HG02798 (cell line): ENCODE results near the gene ISG20L2.

Source experiments
- ATAC-seq: cut with Tn5 transposase; IDR thresholded peaks from one replicate; pipeline ENCODE4 v1.9.1; 2021; ENCODE audit warnings: mild to moderate bottlenecking; ENCODE audit not compliant: unreplicated experiment, poor library complexity

Gene ISG20L2

GRCh38 chr1:156755527-156755950 is 27.0 kb upstream of the ISG20L2 start:
- ATAC-seq, result no peak

DNA sequence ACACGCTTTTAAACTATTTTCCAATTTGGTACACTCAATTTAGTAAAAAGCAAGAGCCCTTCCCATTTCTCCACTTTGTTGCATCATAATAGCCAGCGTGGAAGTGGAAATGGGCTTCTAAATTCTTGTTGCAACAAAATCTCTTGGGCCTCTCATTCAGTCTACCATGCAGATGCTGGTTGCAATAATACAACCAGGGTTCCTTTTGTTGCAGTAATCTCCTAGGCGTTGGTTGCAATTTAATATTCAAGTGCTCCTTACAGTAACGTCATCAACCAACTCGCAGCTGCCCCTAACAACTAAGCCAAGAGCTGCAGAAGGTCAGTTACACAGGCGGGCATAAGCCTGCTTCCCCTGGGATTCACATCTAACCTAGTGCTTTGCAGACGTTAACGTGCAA is 25.7 kb upstream of the ISG20L2 start:
- ATAC-seq, result no peak

GRCh38 chr1:156752843-156753482 is 24.4 kb upstream of the ISG20L2 start:
- ATAC-seq, result no peak

- peak; percentile 81 for ATAC-seq
Observed at GRCh38 chr1:156751757-156752481, 23.4 kb upstream of the ISG20L2 start.

GRCh38 chr1:156751451-156751756 is 22.8 kb upstream of the ISG20L2 start, which contains the start of gene HDGF:
HDGF (minus strand) TSS chr1:156751675; CDS start chr1:156751429, 246 bp downstream.
- ATAC-seq, result no peak

GRCh38 chr1:156750711-156751450 is 22.3 kb upstream of the ISG20L2 start:
- ATAC-seq, result peak; percentile 16

DNA sequence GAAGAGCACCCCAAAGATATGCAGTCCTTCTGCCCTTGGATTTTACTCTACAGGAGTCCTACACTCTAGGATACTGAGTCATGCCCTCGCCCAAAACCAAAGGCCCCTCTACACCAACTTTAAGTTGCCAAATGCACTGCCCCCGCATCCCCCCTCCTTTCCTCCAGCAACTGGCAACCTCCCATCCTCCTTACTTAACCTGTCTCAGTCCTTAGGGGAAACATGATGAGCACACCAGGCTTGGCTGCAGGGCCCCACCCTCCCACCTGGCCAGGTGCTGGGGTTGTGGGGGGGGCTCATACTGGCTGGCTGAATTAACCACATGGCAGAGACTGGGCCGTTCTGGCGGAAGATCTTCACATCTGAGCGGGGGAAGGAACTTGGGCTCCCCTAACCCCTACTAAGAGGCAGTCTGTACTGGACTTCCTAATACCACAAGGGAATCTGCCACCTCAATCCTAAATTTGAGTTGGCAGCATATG is 21.7 kb upstream of the ISG20L2 start:
- no peak for ATAC-seq

- no peak for ATAC-seq
Observed at GRCh38 chr1:156749419-156750118, 21.0 kb upstream of the ISG20L2 start.

DNA sequence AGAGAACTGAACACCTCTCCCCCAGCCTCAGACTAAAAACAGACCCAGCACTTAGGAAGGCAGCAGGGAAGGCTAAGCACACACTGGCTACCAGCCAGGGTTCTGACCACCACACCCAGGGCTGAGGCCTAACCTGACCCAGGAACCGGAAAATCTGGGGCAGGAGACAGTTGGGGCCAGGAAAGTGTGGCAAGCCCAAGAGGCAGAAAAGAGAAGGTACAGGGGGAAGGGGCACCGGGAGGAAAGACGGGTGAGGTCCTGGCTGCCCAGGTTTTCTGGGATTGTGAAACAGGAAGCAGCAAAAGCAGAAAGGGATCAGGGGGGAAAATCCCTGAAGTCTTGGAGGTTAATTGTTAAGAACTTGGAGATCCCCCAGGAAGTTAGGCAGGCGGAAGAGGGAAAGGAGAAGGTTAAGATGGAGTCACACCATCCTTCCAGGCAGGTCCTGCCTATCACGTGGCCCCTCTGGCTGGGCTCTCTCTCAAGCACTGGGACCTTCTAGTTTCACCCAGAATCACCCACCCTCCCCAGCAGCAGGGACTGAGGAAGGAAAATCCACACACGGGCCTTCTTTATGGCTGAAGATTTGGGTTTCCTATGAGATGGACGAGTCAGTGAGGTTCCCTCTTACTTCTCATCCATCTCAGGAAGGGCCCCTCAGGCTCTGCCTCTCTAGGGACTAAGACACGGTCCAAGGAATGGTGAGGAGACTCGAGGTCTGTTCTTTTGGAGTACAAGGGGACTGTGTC is 20.3 kb upstream of the ISG20L2 start:
- ATAC-seq, result no peak

- no peak for ATAC-seq
Observed at GRCh38 chr1:156747742-156748669, 19.4 kb upstream of the ISG20L2 start.

DNA sequence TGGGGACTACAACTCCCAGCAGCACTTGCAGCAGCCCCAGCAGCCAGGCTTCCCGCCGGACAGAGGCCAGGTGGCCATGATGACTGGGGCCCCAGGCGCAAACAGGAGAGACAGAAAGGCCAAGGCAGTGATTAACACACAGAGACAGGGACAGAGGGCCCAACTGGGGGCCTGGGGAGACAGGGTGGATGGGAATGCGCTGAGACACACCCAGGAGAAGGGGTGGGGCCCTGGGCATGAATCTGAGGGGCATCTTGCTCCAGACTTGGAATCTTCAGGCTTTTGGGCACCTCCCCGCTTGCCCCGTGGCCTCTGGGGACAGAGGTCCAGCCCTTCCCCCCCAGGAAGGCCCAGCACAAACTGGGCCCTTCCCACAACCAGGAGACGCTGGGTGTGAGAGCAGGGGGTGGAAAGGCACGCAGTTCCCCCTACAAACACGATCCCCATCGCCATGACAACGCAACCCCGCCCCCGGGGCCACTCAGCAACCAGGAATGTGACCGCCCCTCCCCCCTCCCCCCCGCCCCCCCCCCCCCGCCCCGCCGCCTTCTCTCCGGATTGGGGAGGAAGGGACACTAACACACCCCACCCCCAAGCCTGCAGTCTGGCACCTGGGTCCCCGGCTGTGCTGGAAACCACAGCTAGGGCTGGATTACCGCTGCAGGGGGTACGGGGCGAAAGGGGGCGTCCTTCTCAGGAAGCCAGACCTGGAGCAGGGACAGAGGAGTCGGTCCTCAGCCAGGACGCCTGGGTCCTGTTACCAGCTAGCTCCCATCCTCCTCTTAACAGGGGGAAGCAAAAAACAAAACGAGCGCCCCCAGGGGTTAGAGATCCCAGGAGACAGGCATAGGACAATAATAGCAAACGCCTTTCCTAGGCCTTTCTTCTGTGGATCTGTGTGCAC is 18.4 kb upstream of the ISG20L2 start:
- peak; percentile 24 for ATAC-seq

DNA sequence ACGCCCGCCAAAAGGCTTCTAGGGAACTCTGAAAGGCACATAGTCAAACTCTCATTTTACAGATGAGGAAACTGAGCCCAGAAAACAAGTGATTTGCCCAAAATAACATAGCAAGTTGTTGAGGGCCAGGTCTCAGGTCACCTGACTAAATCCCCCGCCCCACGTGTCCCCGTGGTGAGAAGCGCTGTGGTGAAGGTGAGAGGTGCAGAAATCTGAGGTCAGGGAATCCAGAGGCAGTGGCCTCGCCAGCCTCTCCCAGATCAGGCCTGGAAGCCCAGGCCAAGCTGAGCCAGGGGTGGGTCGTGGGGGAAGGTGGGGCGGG is 17.8 kb upstream of the ISG20L2 start:
- no peak for ATAC-seq

GRCh38 chr1:156745881-156746280 is 17.3 kb upstream of the ISG20L2 start:
- no peak for ATAC-seq

GRCh38 chr1:156744786-156745419 is 16.3 kb upstream of the ISG20L2 start:
- ATAC-seq, result no peak

- ATAC-seq, result no peak
Observed at GRCh38 chr1:156744344-156744743, 15.8 kb upstream of the ISG20L2 start.

- no peak for ATAC-seq
Observed at GRCh38 chr1:156743367-156744302, 15.1 kb upstream of the ISG20L2 start.

DNA sequence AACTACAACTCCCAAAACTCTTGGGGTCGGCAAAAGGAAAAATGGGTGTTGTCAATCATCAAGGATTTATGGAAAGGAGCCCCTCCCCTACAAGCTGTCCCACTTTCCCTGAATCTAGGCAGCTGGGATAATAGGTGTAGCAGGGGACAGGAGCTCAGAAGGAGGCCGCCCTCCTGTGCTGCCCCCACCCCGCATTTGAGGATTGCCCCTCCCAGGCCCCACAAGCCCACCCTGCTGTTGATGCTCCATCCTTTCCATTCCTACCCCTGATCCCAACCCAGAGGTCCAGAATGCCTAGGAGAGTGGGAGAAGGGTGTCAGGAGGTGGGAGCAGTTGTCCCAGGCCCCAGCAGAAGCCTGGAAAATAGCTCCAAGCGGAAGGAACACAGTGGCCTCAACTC is 14.2 kb upstream of the ISG20L2 start:
- ATAC-seq, result no peak
